Endometrial microvascular endothelial cells (primary cell): Measurements from ENCODE around the gene SMIM5. TPM values are rescaled to one million over a fixed set of nuclear protein-coding genes. Genes with fewer than 3 reads are reported as not detected.

Source experiments
- in situ Hi-C: cut with HindIII; loops from 2 replicates; pipeline ENCODE4 v1.10.0; 2017; ENCODE audit warnings: low sequenced_read_pairs, low pct_unique_long_range_greater_than_20kb; ENCODE audit errors: inconsistent ontology term
- total RNA-seq: library from RNA; depleted of rRNA; stranded (reverse); fragments of >200 nt; gene quantifications from one replicate; pipeline ENCODE4 v1.2.3, GENCODE V29; 2015; ENCODE audit errors: inconsistent ontology term

SMIM5 gene
- total RNA-seq, 1 donor from 2014 or later, result not detected

- in situ Hi-C loops, result no loop called here
Measured at GRCh38 chr17:75622076-75622475, 11.2 kb upstream of the SMIM5 start.

- in situ Hi-C loops, result no loop called here
Measured at GRCh38 chr17:75622771-75623273, 10.4 kb upstream of the SMIM5 start.

- in situ Hi-C loops, result no loop called here
Measured at GRCh38 chr17:75623386-75623785, 9.8 kb upstream of the SMIM5 start.

GRCh38 chr17:75624021-75624420 lies 9.2 kb upstream of the SMIM5 start:
- in situ Hi-C loops, result no loop called here

- in situ Hi-C loops, result no loop called here
Measured at GRCh38 chr17:75624714-75625345, 8.4 kb upstream of the SMIM5 start.

- in situ Hi-C loops, result no loop called here
Measured at GRCh38 chr17:75625813-75626486, 7.3 kb upstream of the SMIM5 start.

GRCh38 chr17:75626496-75627038 lies 6.7 kb upstream of the SMIM5 start:
- in situ Hi-C loops, result no loop called here

DNA sequence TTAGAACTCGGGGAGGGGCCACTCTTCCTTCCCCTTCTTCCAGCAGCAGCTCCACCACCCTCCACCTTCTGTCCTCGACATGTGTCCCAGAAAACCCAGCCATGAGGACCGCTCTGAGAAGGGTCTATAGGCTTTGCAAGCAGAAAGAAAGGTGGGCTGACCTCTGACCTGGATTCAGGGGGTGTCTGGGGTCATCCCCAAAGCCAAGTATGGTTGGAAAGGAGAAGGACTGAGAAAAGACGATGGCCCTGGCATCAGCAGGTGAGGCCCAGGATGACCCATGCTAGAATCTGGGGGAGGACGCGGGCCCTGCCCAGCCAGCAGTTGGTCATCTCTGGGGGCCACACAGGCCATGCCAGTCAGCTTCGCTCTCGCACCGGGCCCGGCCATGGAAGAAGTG lies 6.1 kb upstream of the SMIM5 start:
- in situ Hi-C loops, result no loop called here

DNA sequence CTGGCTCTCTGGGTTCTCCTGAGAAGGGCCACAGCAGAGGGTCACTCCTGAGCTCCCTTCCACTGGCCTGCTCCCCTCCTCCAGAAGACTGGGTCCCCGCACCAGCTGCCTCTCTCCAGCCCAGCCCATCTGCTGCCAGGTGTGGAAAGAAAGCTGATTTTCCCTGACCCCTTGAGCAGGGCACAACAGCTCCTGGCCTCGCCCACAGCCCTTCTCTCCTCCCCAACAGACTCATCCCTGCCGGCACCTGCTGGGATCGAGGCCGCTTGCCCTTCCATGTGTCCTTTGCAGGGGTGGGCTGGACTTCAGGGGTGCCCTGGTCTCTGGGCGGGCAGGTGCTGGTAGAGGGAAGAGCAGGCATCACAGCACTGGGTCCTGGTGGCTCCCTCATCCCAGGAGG lies 4.8 kb upstream of the SMIM5 start:
- in situ Hi-C loops, result no loop called here

GRCh38 chr17:75629157-75629556 lies 4.1 kb upstream of the SMIM5 start:
- in situ Hi-C loops, result no loop called here

GRCh38 chr17:75630071-75630917 lies 2.9 kb upstream of the SMIM5 start:
- in situ Hi-C loops, result no loop called here

GRCh38 chr17:75631353-75631752 lies 1.9 kb upstream of the SMIM5 start:
- in situ Hi-C loops, result no loop called here

DNA sequence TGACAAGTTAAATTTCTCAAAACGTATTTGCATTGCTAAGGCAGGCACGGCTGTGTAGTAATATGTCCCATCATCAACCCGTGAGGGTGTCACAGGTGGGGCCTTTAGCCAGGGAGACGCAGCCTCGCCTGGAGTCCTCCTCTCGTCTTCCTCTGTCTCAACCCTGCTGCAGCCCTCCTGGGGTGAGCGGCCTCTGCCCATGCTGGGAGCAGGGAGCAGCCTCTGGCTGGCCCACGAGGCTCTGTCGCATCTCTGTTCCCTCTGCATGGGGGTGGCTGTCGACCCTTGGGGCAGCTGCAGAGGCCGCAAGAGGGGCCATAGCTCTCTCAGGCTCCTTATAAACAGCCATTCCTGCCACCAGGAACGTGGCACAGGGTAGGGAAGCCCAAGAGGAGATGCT lies 806 bp upstream of the SMIM5 start:
- in situ Hi-C loops, result no loop called here

- in situ Hi-C loops, result no loop called here
Measured at GRCh38 chr17:75633486-75634375, 497 bp downstream of the SMIM5 start.

DNA sequence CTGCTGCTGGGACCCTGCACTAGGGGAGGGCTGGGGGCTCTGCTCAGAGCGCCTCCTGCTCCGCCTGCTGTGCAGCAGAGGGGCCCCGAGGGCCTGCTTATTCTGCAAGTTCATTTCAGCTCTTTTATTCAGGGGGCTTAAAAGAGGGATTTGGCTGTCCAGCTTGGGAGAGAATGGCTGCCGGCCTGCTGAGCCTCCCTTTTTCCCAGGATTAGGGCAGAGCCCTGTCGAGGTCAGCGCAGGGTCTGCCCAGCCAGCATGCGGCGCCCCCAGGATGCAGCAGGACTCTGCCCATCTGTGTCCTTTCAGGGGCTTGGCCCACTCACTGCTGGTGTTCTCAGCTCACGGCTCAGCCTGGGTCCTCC lies 1.1 kb downstream of the SMIM5 start:
- in situ Hi-C loops, result no loop called here

DNA sequence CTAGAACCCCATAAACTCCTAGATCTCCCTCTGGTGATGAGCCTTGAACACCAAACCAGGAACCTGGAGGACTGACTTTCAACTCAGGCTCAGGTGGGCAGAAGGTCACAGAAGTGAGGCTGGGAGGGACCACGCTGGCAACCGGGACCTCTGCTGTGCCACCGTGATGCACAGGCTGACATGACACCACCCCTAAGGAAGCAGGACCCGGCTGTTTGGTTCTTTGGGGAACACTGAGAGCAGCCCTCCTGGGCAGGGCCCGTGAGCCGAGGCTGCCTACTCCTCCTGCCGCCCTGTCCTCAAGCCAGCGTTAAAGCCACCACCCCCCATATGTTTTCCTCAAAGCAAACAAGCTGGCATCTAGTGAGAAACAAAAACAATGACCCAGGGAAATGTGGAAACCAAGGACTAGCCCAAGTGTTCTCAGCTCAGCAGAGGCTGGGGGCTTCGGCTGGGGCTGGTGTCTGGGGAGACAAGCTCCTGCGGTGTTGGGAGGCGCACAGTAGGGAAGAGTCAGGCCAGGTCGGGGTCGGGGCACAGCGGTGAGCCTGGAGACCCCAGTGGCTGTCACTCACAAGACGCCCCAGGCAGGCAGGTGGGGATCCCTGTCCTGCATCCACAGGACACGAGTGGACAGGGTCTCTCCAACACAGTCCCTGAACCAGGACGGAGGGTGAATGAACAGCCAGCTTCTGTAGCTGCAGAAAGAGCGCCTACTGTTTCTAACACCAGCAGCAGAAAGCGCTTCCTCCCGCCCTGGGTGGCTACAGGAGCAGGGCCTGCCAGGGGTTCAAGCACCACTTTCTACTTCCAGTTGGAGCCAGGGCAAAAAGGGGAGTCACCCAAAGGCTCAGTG lies 1.7 kb downstream of the SMIM5 start:
- in situ Hi-C loops, result no loop called here

DNA sequence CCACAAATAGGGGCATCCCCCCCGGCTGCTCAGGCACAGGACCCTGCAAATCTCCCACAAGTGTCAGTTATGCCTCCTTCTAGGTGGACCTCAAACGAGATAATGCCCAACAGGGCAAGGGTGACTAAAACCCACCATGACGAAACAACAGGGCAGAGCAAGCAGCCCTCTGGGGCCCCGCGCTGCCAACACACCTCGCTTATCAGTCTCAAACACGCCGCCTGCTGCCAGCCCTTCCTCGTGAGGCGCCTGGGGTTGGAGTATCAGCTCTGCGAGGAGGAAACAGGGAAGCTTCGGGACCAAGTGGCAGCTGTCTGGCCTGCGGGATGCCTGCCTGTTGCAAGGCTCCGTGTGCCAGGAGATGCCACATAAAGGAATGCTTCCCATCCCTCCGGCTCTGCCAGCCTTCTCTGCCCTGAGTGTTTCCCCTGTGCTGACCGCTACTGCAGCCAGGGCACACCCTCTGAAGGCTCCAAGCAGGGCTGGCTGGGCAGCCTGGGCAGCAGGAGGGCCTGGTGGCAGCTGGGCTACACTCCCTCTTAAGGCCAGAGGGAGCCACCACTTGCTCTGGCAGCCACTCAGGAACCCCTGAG lies 2.5 kb downstream of the SMIM5 start:
- in situ Hi-C loops, result no loop called here
